Upper lobe of left lung (tissue), 6 donors: ENCODE measurements around the gene CTAGE9. TPM values are rescaled to one million over a fixed set of nuclear protein-coding genes. Genes with fewer than 3 reads are reported as not detected.
"Not testable (repeated sequence)": the region's sequence is repeated elsewhere in the genome, so short reads cannot be mapped to it uniquely, and the experiment has no call there.

Source experiments
- ATAC-seq, 2 donors: fragments of 200-7000 bp; cut with Tn5 transposase; one replicate each; pipeline ENCODE4 v1.9.1; 2022; ENCODE audit warnings: mild to moderate bottlenecking in 2 of 2, moderate library complexity in 2 of 2; ENCODE audit not compliant: low FRiP score in 2 of 2
- DNase-seq, 2 donors: peaks; one replicate each; pipeline ENCODE4 v3.0.0-alpha.2; 2019 to 2020
- H3K27ac ChIP-seq, 4 donors: fragments of 200-600 bp; sonication (generic); one replicate each; pipeline ENCODE4 v1.5.1; 2016 to 2019
- H3K27me3 ChIP-seq, 4 donors: fragments of 200-600 bp; sonication (generic); one replicate each; pipeline ENCODE4 v1.5.1; 2017 to 2019
- H3K36me3 ChIP-seq, 4 donors: fragments of 200-600 bp; sonication (generic); one replicate each; pipeline ENCODE4 v1.5.1; 2016 to 2019
- H3K4me1 ChIP-seq, 4 donors: fragments of 200-600 bp; sonication (generic); one replicate each; pipeline ENCODE4 v1.5.1; 2018 to 2019
- H3K4me3 ChIP-seq, 4 donors: fragments of 200-600 bp; sonication (generic); one replicate each; pipeline ENCODE4 v1.5.1; 2017 to 2019; ENCODE audit warnings: mild to moderate bottlenecking in 2 of 4, moderate library complexity in 1 of 4
- H3K9me3 ChIP-seq, 4 donors: fragments of 200-600 bp; sonication (generic); one replicate each; pipeline ENCODE4 v1.5.1; 2018 to 2019
- EP300 ChIP-seq, 4 donors: sonication (generic); formaldehyde crosslinking; IDR thresholded peaks; one replicate each; pipeline ENCODE4 v1.5.1; 2017; ENCODE audit warnings: antibody characterized with exemption in 4 of 4, control low read depth in 2 of 4
- POLR2A ChIP-seq, 4 donors: fragments of 450-650 bp; IDR thresholded peaks; one replicate each; pipeline ENCODE4 v1.5.1; 2016 to 2017; ENCODE audit warnings: antibody characterized with exemption in 4 of 4, mild to moderate bottlenecking in 2 of 4
- POLR2AphosphoS5 ChIP-seq, 2 donors: sonication (generic); formaldehyde crosslinking; IDR thresholded peaks; one replicate each; pipeline ENCODE4 v1.5.1; 2017; ENCODE audit warnings: antibody characterized with exemption in 2 of 2
- WGBS, 2 donors: methylation state at CpG; one replicate each; pipeline ENCODE4 v1.1.5; 2017 to 2018; 5-methylcytosine and 5-hydroxymethylcytosine counted together
- total RNA-seq, 6 donors: library from RNA; depleted of rRNA in 4 of 6; stranded (reverse); fragments of >200 nt in 4 of 6; gene quantifications; one replicate each; pipeline versions ENCODE4 v1.1.0 to v1.2.1, GENCODE V29; 2016 to 2021
- TF ChIP-seq, protein P1 (sequence below), 6 experiments: fragments of 450-650 bp in 4 of 6; fragments of 200-600 bp in 2 of 6; sonication (generic) in 2 of 6; IDR thresholded peaks; one replicate each; pipeline ENCODE4 v1.5.1; 2016 to 2019; ENCODE audit warnings: antibody characterized with exemption in 6 of 6
- donor health status: DM: no; HTN: no; CAD: no; lungs with moderate emphysema.
- donor health status: DM: no; HTN: yes; CAD: no; lungs with severe emphysema.

The CTAGE9 gene
- total RNA-seq, 6 donors from 2014 or later = not detected

DNA sequence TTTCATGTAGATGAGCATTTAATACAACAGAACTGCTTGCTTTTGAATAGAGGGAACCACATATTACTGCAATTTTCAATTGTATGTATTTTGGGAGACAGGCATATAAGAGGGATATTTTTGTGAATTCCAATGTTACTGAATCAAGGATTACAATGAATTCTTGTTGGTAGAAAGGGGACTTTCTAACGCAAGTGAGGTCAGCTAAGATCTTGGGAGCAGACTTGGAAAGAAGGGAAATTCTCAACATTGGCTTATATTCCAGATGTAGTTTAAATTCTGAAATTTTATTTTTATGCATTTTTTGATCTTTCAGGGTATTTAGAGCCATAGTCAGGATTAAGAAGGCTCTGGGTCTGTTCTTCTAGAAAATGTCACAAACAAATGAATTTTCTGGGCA lies 43.3 kb upstream of the CTAGE9 start:
- H3K4me1 ChIP-seq = no peaks in the 10 kb centered on the region
- H3K27me3 ChIP-seq = no peaks in the 10 kb centered on the region
- WGBS, 2 donors = 89 to 90% methylated on average over 1 of the region's 1 CpG
- H3K4me3 ChIP-seq = no peak overlapping the region
- ATAC-seq (no peak), DNase-seq (no peak)
- TF ChIP-seq EP300 (IDR thresholded peaks at IDR 0.05) (no peak), POLR2A (IDR thresholded peaks at IDR 0.05) (no peak), POLR2AphosphoS5 (IDR thresholded peaks at IDR 0.05) (no peak)
- TF ChIP-seq, protein P1, sequence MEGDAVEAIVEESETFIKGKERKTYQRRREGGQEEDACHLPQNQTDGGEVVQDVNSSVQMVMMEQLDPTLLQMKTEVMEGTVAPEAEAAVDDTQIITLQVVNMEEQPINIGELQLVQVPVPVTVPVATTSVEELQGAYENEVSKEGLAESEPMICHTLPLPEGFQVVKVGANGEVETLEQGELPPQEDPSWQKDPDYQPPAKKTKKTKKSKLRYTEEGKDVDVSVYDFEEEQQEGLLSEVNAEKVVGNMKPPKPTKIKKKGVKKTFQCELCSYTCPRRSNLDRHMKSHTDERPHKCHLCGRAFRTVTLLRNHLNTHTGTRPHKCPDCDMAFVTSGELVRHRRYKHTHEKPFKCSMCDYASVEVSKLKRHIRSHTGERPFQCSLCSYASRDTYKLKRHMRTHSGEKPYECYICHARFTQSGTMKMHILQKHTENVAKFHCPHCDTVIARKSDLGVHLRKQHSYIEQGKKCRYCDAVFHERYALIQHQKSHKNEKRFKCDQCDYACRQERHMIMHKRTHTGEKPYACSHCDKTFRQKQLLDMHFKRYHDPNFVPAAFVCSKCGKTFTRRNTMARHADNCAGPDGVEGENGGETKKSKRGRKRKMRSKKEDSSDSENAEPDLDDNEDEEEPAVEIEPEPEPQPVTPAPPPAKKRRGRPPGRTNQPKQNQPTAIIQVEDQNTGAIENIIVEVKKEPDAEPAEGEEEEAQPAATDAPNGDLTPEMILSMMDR (IDR thresholded peaks at IDR 0.05) = no peak
- H3K27ac ChIP-seq = no peak overlapping the region
- no peaks in the 10 kb centered on the region for H3K36me3 ChIP-seq
- no peaks in the 10 kb centered on the region for H3K9me3 ChIP-seq

DNA sequence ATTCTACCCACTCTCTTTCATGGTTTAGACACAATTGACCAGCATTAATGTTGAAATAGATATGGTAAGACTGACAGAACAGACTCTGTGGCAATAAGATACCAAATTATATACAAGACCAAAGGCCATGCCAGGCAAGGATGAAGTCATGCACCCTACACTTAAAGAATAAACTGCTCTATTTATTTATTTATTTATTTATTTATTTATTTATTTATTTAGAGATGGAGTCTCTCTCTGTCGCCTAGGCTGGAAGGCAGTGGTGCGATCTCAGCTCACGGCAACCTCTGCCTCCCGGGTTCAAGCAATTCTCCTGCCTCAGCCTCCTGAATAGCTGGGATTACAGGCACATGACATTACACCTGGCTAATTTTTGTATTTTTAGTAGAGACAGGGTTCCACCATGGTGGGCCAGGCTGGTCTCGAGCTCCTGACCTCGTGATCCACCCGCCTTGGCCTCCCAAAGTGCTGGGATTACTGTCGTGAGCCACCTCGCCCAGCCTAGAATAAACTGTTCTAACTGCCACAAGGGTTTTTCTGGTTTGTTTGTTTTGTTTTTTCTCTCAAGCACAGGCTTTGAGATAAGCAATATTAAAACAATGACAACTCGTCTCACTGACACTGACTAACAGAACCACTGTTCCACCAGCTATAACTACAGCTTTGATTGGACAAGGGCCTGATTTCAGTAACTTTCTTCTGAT lies 40.3 kb upstream of the CTAGE9 start:
- H3K4me3 ChIP-seq, H3K36me3 ChIP-seq, H3K27ac ChIP-seq, ATAC-seq, H3K9me3 ChIP-seq, DNase-seq, H3K27me3 ChIP-seq, H3K4me1 ChIP-seq: not testable (repeated sequence)
- 78 to 91% methylated on average over 10 of the region's 10 CpGs for WGBS, 2 donors

DNA sequence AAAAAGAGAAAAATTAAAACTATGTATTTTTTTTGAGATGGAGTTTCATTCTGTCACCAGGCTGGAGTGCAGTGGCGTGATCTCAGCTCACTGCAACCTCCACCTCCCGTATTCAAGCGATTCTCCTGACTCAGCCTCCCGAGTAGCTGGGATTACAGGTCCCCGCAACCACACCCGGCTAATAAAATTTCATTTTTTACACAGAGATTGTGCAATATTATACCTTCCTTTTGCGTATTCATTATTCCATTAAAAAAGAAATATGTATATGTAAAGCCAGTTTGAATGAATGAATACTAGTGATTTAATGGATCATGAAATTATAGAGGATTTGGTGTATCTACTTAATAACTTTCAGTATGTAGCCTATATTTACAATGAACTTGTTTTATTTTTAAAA lies 38.2 kb upstream of the CTAGE9 start:
- Histone ChIP-seq H3K27ac (no peak overlapping the region), H3K36me3 (no peaks in the 10 kb centered on the region), H3K9me3 (no peaks in the 10 kb centered on the region), H3K27me3 (no peaks in the 10 kb centered on the region), H3K4me1 (peaks cover 0 to 4% (median 0%) of the 10 kb centered on the region in 4 donors), H3K4me3 (no peak overlapping the region)
- DNase-seq (no peak), ATAC-seq (no peak)
- 94 to 96% methylated on average over 7 of the region's 7 CpGs for WGBS, 2 donors
- TF ChIP-seq EP300 (IDR thresholded peaks at IDR 0.05) (no peak), POLR2AphosphoS5 (IDR thresholded peaks at IDR 0.05) (no peak), POLR2A (IDR thresholded peaks at IDR 0.05) (no peak)
- TF ChIP-seq, protein P1 (IDR thresholded peaks at IDR 0.05) = no peak

DNA sequence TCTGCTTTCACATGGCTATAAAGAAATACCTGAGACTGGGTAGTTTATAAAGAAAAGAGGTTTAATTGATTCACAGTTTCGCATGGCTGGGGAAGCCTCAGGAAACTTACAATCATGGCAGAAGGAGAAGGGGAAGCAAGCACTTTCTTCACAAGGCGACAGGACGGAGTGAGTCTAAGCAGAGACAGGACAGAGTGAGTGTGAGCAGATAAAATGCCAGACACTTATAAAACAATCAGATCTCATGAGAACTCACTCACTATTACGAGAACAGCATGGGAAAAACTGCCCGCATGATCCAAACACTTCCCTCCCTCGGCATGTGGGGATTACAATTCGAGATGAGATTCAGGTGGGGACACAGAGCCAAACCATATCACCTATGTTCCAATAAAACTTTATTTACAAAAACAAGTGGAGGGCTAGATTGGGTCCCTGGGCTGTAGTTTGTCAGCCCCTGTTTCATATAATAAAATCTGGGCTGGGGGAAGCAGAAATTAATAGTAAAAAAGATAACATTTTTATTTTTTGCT lies 37.1 kb upstream of the CTAGE9 start:
- TF ChIP-seq, protein P1 (IDR thresholded peaks at IDR 0.05) = no peak
- no peak for TF ChIP-seq POLR2AphosphoS5 (IDR thresholded peaks at IDR 0.05)
- TF ChIP-seq EP300 (IDR thresholded peaks at IDR 0.05) = no peak
- no peak for TF ChIP-seq POLR2A (IDR thresholded peaks at IDR 0.05)
- H3K36me3 ChIP-seq = no peaks in the 10 kb centered on the region
- H3K9me3 ChIP-seq = no peaks in the 10 kb centered on the region
- 74 to 90% methylated on average over 7 of the region's 7 CpGs for WGBS, 2 donors
- no peak for DNase-seq
- ATAC-seq = no peak
- no peaks in the 10 kb centered on the region for H3K27me3 ChIP-seq
- no peak overlapping the region for H3K4me3 ChIP-seq
- H3K27ac ChIP-seq = no peak overlapping the region
- peaks cover 0 to 4% (median 0%) of the 10 kb centered on the region in 4 donors for H3K4me1 ChIP-seq

DNA sequence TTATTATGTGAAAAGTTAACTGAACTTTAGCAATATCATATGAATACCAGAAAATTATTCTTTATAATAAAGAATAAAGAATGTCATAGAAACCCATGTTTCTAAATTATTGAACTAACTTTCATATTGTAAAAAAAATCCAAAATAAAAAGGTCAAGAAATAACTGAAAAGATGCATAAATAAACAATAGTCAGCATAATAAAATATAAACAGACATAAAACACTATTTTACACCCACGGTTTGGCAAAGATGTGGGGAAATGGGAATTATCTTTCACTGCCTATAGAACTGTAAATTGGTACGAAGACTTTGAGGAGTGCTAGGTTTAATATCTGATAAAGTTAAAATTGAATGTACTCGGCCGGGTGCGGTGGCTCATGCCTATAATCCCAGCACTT lies 34.7 kb upstream of the CTAGE9 start:
- H3K4me3 ChIP-seq = no peak overlapping the region
- H3K36me3 ChIP-seq = no peaks in the 10 kb centered on the region
- no peak for TF ChIP-seq EP300 (IDR thresholded peaks at IDR 0.05)
- no peak for DNase-seq
- H3K4me1 ChIP-seq = peaks cover 0 to 4% (median 0%) of the 10 kb centered on the region in 4 donors
- no peak overlapping the region for H3K27ac ChIP-seq
- WGBS, 2 donors = 91 to 92% methylated on average over 5 of the region's 5 CpGs
- ATAC-seq = no peak
- no peaks in the 10 kb centered on the region for H3K9me3 ChIP-seq
- H3K27me3 ChIP-seq = no peaks in the 10 kb centered on the region
